ENCODE data around the gene JAKMIP3.

Gene JAKMIP3

DNA sequence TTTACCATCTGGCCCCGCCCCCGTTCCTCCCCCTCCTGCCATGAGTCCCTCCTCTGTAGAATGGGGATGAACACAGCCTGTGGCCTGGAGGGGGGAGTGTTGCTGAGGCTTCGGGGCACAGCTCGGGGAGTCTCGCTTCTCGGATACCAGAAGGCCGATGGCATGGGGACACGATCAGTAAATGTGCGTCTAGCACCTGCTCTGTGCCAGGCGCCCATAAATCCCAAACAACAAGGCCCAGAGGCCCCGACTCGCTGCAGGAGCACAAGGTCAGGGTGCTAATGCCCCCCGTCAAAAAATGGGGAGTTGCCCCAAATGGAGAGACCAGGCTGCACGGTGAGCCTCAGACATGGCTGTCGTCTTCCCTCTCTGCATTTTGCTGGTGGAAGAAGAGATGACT, 40.7 kb downstream of the JAKMIP3 start:
- no peak for DNase-seq (ENCODE audit: extremely low spot score)
- CTCF ChIA-PET: no interaction called here
- POLR2A ChIA-PET: no interaction called here
- TF ChIP-seq SUZ12 (IDR thresholded peaks at IDR 0.05) (no peak), ARNT (IDR thresholded peaks at IDR 0.05) (no peak), TARDBP (IDR thresholded peaks at IDR 0.05) (no peak), ELF4 (IDR thresholded peaks at IDR 0.05) (no peak)

DNA sequence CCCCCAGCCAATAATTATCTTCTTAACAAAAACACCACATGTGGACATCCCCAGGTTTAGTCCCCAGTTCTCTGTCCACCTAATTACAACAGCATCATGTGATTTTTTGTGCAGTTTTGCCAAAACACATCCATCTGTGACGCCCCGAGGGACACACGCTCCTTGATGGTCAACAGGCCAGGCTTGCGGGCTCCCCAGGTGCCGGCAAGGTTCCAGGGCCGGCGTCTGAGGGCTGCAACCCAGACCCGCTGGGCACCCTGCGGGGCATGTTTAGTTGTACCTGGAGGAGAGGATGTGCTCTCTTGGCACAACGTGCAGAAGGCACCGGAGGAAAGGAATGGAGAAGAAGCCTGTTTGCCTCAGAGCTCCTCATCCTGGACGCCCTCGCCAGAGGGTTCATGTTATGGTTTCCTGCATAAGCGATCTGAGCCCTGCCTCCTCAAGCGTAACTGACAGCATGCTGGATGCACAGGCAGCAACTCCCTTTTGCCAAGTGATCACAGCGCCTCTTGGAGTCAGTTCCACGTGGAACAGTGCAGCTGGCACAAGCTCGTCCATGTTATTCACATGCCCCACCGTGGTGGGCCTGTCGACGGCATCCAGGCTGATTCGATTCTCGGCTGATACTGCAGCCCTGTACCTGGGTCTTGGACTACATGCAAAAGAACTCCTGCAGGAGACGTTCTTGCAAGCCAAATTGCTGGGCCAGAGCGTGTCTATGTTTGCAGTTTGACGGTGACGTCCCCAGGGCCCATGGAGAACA, 41.6 kb downstream of the JAKMIP3 start:
- DNase-seq (ENCODE audit: extremely low spot score): no peak
- CTCF ChIA-PET: no interaction called here
- POLR2A ChIA-PET: no interaction called here
- TF ChIP-seq BHLHE40 (IDR thresholded peaks at IDR 0.05; ENCODE audit: borderline replicate concordance): no peak
- no peak for TF ChIP-seq SP1 (IDR thresholded peaks at IDR 0.05)
- TF ChIP-seq, protein P1, sequence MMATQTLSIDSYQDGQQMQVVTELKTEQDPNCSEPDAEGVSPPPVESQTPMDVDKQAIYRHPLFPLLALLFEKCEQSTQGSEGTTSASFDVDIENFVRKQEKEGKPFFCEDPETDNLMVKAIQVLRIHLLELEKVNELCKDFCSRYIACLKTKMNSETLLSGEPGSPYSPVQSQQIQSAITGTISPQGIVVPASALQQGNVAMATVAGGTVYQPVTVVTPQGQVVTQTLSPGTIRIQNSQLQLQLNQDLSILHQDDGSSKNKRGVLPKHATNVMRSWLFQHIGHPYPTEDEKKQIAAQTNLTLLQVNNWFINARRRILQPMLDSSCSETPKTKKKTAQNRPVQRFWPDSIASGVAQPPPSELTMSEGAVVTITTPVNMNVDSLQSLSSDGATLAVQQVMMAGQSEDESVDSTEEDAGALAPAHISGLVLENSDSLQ (IDR thresholded peaks at IDR 0.05): no peak
- no peak for TF ChIP-seq FOXM1 (IDR thresholded peaks at IDR 0.05; ENCODE audit: borderline replicate concordance)
- no peak for TF ChIP-seq LEF1 (IDR thresholded peaks at IDR 0.05; ENCODE audit: borderline replicate concordance)
- TF ChIP-seq CTBP1 (IDR thresholded peaks at IDR 0.05; ENCODE audit: borderline replicate concordance): no peak
- no peak for TF ChIP-seq SUZ12 (IDR thresholded peaks at IDR 0.05)
- TF ChIP-seq L3MBTL2 (conservative IDR thresholded peaks at IDR 0.05): no peak

DNA sequence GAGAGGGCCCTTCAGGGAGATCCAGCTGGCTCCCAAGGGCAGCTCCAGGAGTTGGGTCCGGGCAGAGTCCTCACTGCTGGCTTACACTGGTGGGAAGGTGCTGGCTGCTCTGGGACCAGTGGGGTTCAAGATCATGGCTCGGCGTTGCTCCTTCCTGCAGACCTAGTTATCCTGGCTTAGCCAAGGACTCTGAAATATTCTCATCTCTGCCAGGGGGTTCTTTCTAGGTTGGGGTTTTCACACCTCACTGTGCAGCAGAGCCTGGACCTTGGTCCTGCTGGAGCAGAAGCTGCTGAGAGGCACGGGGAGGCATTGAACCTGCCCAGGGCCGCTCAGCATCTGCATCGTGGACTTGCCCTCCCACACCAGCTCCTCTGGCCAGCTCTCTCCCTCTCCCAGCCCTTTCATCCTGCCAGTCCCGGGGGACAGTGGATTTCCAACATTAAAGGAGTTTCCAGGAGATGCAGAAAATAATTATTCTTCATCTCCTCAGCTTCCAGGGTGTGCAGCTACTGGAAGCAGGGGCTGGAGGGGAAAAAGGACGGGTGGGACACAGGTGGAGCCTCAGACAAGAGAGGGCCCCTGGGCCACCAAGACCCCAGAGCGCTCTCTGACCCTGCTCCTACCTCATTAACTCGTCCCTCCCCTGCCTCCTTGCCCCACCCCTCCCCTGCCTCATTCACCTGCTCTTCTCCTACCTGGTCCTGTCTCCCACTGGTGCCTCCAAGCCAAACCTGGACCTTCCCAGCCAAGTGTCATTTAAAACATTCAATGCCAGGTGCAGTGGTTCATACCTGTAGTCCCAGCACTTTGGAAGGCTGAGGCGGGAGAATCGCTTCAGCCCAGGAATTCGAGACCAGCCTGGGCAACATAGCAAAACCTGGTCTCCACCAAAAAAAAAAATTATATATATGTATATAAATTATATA, 42.5 kb downstream of the JAKMIP3 start:
- TF ChIP-seq FOXA1 (IDR thresholded peaks at IDR 0.05): no peak
- TF ChIP-seq ARNT (IDR thresholded peaks at IDR 0.05): no peak
- no peak for TF ChIP-seq FOXK2 (IDR thresholded peaks at IDR 0.05)
- no peak for TF ChIP-seq NFRKB (IDR thresholded peaks at IDR 0.05)
- TF ChIP-seq ZNF384 (IDR thresholded peaks at IDR 0.05): no peak
- TF ChIP-seq ELF4 (IDR thresholded peaks at IDR 0.05): no peak
- TF ChIP-seq LEF1 (IDR thresholded peaks at IDR 0.05; ENCODE audit: borderline replicate concordance): no peak
- TF ChIP-seq CTBP1 (IDR thresholded peaks at IDR 0.05; ENCODE audit: borderline replicate concordance): no peak
- no peak for TF ChIP-seq TARDBP (IDR thresholded peaks at IDR 0.05)
- TF ChIP-seq BHLHE40 (IDR thresholded peaks at IDR 0.05; ENCODE audit: borderline replicate concordance): no peak
- no peak for TF ChIP-seq L3MBTL2 (conservative IDR thresholded peaks at IDR 0.05)
- TF ChIP-seq FOXM1 (IDR thresholded peaks at IDR 0.05; ENCODE audit: borderline replicate concordance): no peak
- TF ChIP-seq HDGF (IDR thresholded peaks at IDR 0.05; ENCODE audit: borderline replicate concordance): no peak
- no peak for TF ChIP-seq SP1 (IDR thresholded peaks at IDR 0.05)
- TF ChIP-seq SUZ12 (IDR thresholded peaks at IDR 0.05): no peak
- TF ChIP-seq, protein P1 (IDR thresholded peaks at IDR 0.05): no peak
- ChIA-PET CTCF (no interaction called here), POLR2A (no interaction called here)
- no peak for DNase-seq (ENCODE audit: extremely low spot score)

DNA sequence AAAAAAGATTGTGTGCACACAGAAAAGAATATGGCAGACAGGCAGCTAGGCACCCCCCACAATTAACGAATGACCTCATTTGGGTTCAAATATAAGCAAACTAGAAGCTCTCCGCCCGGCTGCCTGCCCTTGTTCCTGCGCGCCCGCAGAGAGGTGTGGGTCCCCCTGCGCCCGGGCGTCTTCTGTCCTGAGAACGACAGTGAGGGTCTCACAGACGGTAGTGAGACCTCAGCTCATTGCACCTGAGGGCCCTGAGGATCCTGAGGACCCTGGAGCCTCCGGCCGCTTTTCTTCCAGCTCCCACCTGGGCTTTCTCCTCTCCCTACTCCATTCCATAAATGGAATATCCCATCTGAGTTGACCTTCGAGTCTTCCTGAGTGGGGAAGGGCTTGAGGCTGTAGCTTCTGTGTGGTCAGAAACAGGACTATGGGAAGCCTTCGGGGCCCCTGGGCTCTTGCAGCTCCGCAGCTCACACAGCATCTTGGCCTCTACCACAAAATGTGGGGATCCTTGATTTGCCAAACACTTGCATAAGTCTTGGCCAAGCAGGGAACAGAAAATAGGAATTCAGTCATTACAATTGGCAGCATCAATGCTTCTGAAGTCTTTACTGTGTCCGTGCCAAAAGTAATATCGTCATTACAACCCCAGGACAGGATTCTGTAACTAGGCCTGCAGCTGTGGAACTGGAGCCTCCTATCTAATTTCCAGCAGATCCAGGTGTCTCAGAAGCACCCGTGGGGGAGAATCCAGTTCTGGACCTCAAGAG, 43.8 kb downstream of the JAKMIP3 start:
- POLR2A ChIA-PET: no interaction called here
- no peak for TF ChIP-seq FOXK2 (IDR thresholded peaks at IDR 0.05)
- TF ChIP-seq ZNF384 (IDR thresholded peaks at IDR 0.05): no peak
- no peak for TF ChIP-seq ELF4 (IDR thresholded peaks at IDR 0.05)
- no peak for TF ChIP-seq BHLHE40 (IDR thresholded peaks at IDR 0.05; ENCODE audit: borderline replicate concordance)
- TF ChIP-seq ARNT (IDR thresholded peaks at IDR 0.05): no peak
- no peak for TF ChIP-seq NFRKB (IDR thresholded peaks at IDR 0.05)
- TF ChIP-seq, protein P1 (IDR thresholded peaks at IDR 0.05): no peak
- TF ChIP-seq SP1 (IDR thresholded peaks at IDR 0.05): no peak
- no peak for TF ChIP-seq CTBP1 (IDR thresholded peaks at IDR 0.05; ENCODE audit: borderline replicate concordance)
- no peak for TF ChIP-seq LEF1 (IDR thresholded peaks at IDR 0.05; ENCODE audit: borderline replicate concordance)
- TF ChIP-seq SUZ12 (IDR thresholded peaks at IDR 0.05): no peak
- no peak for TF ChIP-seq FOXA1 (IDR thresholded peaks at IDR 0.05)
- no peak for TF ChIP-seq L3MBTL2 (conservative IDR thresholded peaks at IDR 0.05)
- no peak for TF ChIP-seq FOXM1 (IDR thresholded peaks at IDR 0.05; ENCODE audit: borderline replicate concordance)
- no peak for TF ChIP-seq HDGF (IDR thresholded peaks at IDR 0.05; ENCODE audit: borderline replicate concordance)
- no peak for TF ChIP-seq TARDBP (IDR thresholded peaks at IDR 0.05)
- CTCF ChIA-PET: interaction anchor here (0.9 kb wide), 1 partner anchor 33 kb away, joined by 3 read pairs; no protein-coding TSS in a partner anchor
- DNase-seq (ENCODE audit: extremely low spot score): no peak

DNA sequence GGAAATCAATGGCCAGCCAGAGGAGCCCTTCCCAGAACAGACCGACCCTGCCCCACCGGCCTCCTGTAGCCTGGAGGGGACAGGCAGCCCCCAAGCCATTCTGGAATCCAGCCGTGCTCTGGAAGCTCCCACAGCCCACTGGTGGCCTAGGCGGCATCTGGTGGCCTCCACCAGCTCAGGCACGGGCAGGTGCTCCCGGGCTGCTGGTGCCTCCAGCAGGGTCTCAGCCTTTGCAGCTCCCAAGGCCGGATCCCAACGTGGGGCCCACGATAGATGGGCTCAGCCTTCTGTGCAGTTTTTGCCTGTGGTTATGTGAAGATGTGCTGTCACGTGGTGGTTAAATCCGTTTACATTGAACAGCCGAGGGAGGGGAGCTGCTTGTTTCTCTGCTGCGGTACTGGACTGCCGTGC, 44.4 kb downstream of the JAKMIP3 start:
- TF ChIP-seq, protein P1 (IDR thresholded peaks at IDR 0.05): no peak
- TF ChIP-seq ZNF384 (IDR thresholded peaks at IDR 0.05) (no peak), L3MBTL2 (conservative IDR thresholded peaks at IDR 0.05) (no peak), SP1 (IDR thresholded peaks at IDR 0.05) (no peak), FOXA1 (IDR thresholded peaks at IDR 0.05) (no peak), ELF4 (IDR thresholded peaks at IDR 0.05) (no peak), CTBP1 (IDR thresholded peaks at IDR 0.05; ENCODE audit: borderline replicate concordance) (no peak), TARDBP (IDR thresholded peaks at IDR 0.05) (no peak)
- no peak for DNase-seq (ENCODE audit: extremely low spot score)
- POLR2A ChIA-PET: no interaction called here
- CTCF ChIA-PET: no interaction called here

Data from HEK293T (cell line).